ENCODE measurements around the gene POP7.

DNA sequence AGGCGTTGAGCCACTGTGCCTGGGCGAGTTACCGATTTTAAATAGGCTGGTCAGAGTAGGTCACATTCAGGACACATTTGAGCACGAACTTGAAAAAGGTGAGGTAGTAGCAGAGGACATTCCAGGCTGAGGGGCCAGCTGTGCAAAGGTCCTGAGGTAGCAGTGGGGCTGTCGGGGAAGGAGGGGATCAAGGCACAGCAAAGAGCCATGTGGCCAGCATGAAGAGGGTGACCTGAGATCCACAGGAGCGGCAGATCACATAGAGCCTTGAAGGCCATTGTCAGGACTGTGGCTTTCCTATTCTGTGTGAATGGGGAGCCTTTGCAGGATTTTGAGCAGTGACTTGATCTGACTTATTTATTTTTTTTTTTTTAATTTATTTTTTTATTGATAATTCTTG lies 34.0 kb downstream of the POP7 start:
- no peak for TF ChIP-seq EZH2phosphoT487 (IDR thresholded peaks at IDR 0.05; ENCODE audit: borderline replicate concordance, low read depth, low read length)
- TF ChIP-seq CTCF (conservative IDR thresholded peaks at IDR 0.05; ENCODE audit: low read length): no peak

Data from OCI-LY7 (cell line).